Measurements from ENCODE around the gene SLC17A7. TPM values are rescaled to one million over a fixed set of nuclear protein-coding genes. Genes with fewer than 3 reads are reported as not detected.
A peak's percentile ranks its signal among the peaks of the same experiment; 100 is the strongest.

Gene SLC17A7
- polyA plus RNA-seq, 1 donor = 0.76 TPM

GRCh38 chr19:49443366-49444099, 2.2 kb upstream of the SLC17A7 start:
- peak; percentile 96 for DNase-seq

DNA sequence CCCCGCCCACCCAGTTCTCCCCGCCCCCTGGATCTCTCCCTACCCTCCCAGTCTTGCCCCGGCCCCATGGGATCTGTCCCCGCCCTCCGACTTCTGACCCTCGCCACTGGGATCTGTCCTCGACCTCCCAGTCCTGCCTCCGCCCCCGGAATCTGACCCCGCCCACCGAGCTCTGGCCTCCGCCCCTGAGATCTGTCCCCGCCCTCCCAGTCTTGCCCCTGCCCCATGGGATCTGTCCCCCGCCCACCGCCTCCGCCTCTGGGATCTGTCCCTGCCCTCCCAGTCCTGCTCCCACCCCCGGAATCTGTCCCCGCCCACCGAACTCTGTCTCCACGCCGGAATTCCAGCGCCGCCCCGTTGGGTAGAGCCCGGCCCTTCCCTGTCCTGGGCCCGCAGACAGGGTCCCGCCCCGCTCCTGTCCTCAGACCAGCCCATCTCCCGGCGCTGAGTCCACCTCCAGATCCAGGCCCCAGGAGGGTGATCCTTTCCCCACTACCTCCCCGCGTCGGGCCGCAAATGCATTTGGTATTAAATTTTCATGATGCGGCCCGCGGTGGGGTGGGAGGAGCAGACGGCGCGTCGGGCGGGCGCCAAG, 1.5 kb upstream of the SLC17A7 start:
- peak; percentile 89 for DNase-seq

GRCh38 chr19:49442354-49442753, 1.0 kb upstream of the SLC17A7 start:
- DNase-seq = no peak

DNA sequence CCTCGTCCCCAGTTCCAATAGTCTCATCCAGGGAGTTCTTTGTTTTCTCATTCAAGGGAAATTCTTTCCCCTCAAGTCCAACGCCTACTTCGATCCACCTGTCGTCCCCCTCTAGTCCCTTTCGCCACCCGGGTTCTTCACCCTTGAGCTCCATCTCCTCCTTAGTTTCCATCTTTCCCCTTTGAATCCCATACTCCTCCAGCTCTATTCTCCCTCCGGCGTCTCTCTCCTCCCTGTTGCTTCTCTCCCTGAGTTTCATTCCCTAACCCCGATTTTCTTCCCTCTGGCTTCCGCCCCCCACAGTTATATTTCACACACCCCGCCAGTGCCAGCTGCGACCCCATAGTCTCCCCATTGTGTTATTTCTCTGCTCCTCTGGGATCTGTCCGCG, 628 bp upstream of the SLC17A7 start:
- no peak for DNase-seq

DNA sequence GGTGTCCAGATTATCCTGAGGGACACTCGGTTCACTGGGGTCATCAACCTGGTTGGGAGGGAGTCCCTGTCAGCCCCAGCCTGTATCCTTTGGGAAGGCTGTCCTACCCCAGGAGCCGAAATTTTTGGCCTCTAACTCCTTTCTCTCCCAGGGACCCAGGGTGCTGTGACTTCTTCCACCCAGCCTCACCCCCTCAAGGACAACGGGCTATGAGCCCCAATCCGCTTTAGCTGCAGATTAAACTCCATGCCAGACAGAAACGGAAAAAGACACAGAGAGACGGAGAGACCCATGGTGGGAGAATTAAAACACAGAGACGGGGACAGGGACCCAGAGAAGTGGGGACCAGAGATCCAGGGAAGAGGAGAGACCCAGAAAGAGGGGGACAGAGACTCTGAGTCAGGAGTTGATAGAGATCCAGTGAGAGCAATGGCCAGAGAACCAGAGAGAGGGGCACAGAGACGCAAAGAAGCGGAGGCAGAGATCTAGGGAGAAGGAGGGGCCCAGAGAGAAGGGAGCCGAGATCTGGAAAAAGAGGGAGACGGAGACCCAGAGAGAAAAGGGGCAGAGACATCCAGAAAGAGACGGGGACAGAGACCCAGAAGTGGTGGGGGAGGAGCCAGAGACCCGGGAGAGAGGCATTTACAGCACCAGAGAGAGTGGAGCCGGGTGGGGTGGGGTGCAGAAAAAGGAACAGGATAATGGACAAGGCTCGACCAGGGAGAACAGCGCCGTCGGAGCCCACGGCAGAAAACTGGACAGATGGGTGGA, 703 bp downstream of the SLC17A7 start:
- DNase-seq = no peak

- DNase-seq = no peak
Observed at GRCh38 chr19:49439836-49440235, 1.5 kb downstream of the SLC17A7 start.

- no peak for DNase-seq
Observed at GRCh38 chr19:49438261-49438660, 3.1 kb downstream of the SLC17A7 start.

- no peak for DNase-seq
Observed at GRCh38 chr19:49437231-49437630, 4.1 kb downstream of the SLC17A7 start.

- no peak for DNase-seq
Observed at GRCh38 chr19:49436381-49437017, 4.8 kb downstream of the SLC17A7 start.

DNA sequence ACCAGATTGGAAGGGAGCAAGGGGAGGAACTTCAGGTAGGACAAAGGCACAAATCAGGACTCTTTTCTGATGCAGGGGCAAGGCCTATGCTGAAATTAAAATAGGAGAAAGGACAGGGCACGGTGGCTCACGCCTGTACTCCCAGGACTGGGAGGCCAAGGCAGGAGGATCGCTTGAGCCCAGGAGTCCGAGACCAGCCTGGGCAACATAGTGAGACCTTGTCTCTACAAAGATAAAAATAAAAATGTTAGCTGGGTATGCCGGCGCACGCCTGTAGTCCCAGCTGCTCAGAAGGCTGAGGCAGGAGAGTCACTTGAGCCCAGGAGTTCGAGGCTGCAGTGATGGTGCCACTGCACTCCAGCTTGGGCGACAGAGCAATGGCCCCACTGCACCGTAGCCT, 5.7 kb downstream of the SLC17A7 start:
- DNase-seq = no peak

DNA sequence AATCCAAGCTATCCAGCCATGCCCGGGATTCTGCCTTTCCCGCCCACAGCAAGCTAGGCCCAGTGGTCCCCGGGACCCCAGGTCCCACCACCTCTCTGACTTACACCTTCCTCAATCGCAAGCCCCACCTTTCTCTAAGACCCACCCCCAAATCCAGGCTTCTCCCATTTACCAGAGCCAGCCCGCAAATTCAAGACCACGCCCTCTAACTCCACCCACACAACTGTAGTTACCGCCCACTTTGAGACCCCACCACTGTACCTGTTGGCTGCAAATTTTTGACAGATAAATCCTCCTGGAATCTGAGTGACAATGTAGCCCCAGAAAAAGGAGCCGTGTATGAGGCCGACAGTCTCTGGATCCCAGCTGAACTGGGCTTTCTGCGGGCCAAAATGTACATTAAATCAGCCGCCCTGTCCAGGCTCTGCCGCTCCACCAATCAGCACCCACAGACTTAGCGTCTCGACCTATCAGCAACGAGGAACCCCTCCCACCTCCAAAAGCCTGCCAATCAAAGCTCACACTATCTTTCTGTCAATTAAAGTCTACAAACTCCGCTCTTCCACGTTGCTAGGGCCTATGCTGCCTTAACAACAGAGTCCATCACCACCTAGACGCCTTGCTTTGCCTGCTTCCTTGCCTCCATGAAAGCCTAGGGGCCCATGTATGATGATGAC, 6.3 kb downstream of the SLC17A7 start:
- DNase-seq = no peak

DNA sequence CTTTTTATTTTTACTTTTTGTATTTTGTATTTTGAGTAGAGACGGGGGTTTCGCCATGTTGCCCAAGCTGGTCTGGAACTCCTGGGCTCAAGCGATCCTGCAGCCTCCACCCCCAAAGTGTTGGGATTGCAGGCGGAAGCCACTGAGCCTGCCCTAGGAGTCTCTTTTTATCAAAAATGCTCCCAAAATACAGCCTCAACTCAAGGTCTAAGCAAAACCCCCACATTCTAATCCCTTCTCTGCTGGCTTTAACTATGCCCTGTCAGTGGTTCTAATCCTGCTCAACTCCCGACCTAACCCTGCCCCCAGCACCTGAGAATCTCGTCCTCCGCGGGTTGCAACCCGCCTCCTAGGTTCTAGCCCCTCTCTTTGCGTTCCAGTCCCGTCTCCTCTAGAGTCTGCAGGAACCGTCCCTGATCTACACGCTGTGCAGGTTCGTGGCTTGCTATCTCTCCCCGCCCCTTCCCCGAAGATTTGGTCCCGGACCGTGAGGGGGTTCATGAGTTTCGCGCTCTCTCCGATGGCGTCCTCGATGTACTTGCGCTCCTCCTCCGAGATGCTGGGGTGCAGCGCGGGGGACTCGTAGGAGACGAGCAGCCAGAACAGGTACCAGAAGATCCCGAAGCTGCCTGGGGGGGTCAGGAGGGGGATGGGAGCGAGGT, 8.0 kb downstream of the SLC17A7 start:
- DNase-seq = no peak

DNA sequence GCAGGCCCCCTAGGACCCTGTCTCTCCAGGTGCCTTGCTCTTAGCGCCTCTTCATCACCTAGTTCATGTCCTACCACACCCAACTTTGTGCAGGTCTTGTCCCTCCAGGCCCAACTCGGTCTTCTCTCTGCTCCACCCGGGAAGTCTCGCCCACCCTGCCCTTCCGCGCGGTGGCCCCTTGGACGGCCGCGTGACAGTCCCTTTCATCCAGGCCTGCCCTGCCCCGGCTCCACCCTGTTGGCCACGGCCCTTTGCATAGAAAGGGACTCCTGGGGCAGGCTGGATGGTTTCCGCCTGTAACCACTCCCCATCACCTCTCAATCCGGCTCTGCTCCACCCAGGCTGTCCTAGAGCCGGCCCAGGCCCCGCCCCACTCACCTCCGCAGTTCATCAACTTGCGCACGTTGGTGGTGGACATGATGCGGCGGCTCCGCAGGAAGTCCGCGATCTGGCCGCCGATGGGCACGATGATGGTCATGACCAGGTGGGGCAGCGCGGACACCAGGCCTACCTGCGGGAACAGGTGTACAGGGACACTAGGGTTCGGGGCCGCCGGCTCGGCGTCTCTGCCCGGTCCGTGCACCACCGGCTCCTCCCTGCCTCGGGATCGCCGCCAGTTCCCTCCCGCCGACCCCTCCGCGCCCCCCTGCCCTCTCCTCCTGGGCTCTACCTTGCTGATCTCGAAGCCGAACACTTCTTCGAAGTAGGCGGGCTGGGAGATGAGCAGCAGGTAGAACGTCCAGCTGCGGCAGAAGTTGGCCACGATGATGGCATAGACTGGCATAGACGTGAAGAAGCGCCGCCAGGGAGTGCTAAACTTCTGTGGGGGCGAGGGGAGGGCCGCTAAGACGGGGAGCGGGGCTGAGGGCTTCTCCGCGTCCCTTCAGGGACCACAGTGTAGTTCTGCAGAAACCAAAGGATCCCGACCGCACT, 8.9 kb downstream of the SLC17A7 start:
- no peak for DNase-seq

GRCh38 chr19:49431330-49431749, 10.0 kb downstream of the SLC17A7 start:
- no peak for DNase-seq

- DNase-seq = no peak
Observed at GRCh38 chr19:49430678-49431329, 10.5 kb downstream of the SLC17A7 start.

GRCh38 chr19:49430172-49430677, 11.1 kb downstream of the SLC17A7 start:
- no peak for DNase-seq

DNA sequence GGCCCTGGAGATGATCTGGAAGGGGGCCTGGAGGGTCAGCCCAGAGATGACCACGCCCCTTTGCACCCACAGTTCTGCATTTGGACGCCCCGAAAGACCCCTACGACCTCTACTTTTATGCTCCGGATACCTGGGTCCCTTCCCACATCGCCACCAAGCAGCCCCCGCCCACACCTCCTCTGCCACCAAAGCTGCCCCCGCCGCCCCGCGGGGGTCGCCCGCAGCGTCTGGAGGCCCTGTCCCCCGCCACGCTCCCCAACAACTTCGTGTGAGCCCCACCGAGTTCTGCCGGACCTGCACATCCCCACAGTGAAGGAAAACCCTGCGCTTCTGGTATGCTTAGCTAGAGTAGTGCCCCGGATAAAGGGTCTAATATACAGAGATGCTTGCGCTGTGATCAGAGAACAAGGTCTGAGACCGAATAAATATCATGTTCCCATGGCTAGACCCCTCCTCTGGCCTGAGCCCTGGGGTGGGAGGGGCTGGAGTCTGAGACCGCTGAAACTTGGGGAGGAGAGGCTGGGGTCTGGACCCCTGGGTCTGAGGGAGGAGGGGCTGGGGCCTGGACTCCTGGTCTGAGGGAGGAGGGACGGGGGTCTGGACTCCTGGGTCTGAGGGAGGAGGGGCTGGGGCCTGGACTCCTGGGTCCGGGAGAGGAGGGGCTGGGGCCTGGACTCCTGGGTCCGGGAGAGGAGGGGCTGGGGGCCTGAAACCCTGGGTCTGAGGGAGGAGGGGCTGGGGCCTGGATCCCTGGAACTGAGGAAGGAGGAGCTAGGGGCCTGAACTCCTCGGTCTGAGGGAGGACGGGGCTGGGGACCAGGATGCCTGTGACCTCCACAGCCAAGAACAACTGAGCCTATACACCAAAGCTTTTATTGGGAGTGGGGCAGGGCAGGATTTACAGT, 12.5 kb downstream of the SLC17A7 start:
- DNase-seq = no peak

- no peak for DNase-seq
Observed at GRCh38 chr19:49427855-49428546, 13.3 kb downstream of the SLC17A7 start.

Data from hindlimb muscle (tissue), 1 donor.